Measurements from ENCODE around the gene SMYD5. TPM values are rescaled to one million over a fixed set of nuclear protein-coding genes. Genes with fewer than 3 reads are reported as not detected.
"Not testable (repeated sequence)": the region's sequence is repeated elsewhere in the genome, so short reads cannot be mapped to it uniquely, and the experiment has no call there.

The SMYD5 gene
- 10 to 100 TPM; 39.6 to 48.6 TPM for total RNA-seq

DNA sequence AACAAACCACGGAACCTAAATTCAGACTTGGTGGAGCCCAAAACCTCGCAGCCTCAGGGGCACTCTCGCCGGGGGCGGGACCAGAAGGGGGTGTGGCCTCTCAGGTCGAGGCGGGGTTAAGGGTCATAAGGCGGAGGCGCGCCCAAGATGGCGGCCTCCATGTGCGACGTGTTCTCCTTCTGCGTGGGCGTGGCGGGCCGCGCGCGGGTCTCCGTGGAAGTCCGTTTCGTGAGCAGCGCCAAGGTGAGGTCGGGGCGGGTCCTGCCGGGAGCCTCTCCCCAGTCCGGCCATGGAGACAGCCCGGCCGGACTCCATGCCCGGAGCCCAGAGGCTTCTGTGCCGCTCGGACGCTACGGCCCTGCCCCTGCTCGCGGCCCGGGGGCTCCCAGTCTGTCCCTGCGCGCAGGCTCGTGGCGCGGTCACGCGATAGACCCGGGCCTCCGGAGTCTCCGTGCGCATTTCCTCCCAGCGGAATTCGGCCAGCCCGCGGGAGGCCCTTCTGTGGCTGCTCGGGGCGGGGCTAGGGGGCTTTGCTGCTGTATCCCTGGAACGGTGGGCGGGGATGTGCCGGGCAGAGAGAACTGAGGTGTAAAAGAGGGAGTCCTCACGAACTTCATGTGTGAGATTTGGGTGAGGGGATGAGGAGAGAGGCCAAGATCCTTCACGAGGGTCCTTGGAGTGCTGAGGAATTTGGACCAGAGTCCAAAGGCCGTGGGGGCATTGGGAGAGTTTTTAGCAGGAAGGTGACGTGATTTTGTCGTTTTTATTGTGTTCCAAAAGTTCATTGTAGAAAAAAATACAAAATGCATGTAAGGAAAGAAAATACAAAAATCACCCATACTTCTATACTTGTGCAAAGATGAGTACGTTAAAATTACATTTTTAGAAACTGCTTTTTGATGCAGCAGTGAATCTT is at the start of gene SMYD5:
SMYD5 (plus strand) TSS at position 126 of the 916 bp plus-strand sequence; CDS start at position 148, 22 bp downstream.
- Mint-ChIP-seq H3K4me3 (peak within 1 kb of the TSS; percentile 88), H3K27ac (peak within 1 kb of the TSS; percentile 93), H3K36me3 (ENCODE audit: low read depth) (peaks cover 3% of the 10 kb centered on the region), H3K9me3 (no peaks in the 10 kb centered on the region), H3K27me3 (no peaks in the 10 kb centered on the region), H3K4me1 (ENCODE audit: low read depth) (peaks cover 29% of the 10 kb centered on the region)
- POLR2A ChIA-PET = interaction anchor here (1.1 to 3.4 kb wide), 7 partner anchors 13 to 37 kb away, joined by 3 to 23 read pairs (median 5); partner anchors contain the start of genes CCT7 and PRADC1
- CTCF ChIA-PET = interaction anchor here (0.9 to 3.7 kb wide), 9 partner anchors 9 to 318 kb away, joined by 3 to 79 read pairs (median 5); partner anchors contain the start of genes CCT7 and PRADC1
- peak; percentile 95 for ATAC-seq
- TF ChIP-seq, protein P1, sequence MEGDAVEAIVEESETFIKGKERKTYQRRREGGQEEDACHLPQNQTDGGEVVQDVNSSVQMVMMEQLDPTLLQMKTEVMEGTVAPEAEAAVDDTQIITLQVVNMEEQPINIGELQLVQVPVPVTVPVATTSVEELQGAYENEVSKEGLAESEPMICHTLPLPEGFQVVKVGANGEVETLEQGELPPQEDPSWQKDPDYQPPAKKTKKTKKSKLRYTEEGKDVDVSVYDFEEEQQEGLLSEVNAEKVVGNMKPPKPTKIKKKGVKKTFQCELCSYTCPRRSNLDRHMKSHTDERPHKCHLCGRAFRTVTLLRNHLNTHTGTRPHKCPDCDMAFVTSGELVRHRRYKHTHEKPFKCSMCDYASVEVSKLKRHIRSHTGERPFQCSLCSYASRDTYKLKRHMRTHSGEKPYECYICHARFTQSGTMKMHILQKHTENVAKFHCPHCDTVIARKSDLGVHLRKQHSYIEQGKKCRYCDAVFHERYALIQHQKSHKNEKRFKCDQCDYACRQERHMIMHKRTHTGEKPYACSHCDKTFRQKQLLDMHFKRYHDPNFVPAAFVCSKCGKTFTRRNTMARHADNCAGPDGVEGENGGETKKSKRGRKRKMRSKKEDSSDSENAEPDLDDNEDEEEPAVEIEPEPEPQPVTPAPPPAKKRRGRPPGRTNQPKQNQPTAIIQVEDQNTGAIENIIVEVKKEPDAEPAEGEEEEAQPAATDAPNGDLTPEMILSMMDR (IDR thresholded peaks at IDR 0.05) = no peak
- intact Hi-C loops (cut with micrococcal nuclease) = no loop called here
- peak; percentile 96 for DNase-seq

DNA sequence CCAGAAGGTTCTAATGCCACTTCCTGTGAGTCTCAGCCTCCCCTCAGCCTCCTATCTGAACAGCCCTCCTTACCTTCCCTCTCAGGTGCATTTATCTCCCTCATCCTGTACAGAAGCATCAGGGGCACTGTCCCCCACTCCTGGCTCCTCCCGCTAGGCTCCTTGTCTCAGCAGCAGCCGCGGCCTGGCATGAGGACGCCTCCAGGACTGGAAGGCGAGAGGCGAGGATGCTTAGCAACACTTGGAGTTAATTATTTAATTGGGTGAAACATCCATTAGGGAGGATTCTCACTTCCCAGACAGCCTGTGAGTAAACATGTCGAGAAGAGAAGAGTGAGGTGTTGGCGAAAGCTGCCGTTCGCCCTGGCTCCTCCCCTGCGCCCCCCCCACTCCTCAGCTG is 48.1 kb upstream of the SMYD5 start:
- POLR2A ChIA-PET; H3K27me3 Mint-ChIP-seq; ATAC-seq; H3K36me3 Mint-ChIP-seq (ENCODE audit: low read depth); H3K27ac Mint-ChIP-seq; intact Hi-C loops (cut with micrococcal nuclease); H3K4me3 Mint-ChIP-seq; H3K4me1 Mint-ChIP-seq (ENCODE audit: low read depth); DNase-seq; H3K9me3 Mint-ChIP-seq: not testable (repeated sequence)
- CTCF ChIA-PET = interaction anchor here (1.1 kb wide), 1 partner anchor 80 kb away, joined by 4 read pairs; no protein-coding TSS in a partner anchor

DNA sequence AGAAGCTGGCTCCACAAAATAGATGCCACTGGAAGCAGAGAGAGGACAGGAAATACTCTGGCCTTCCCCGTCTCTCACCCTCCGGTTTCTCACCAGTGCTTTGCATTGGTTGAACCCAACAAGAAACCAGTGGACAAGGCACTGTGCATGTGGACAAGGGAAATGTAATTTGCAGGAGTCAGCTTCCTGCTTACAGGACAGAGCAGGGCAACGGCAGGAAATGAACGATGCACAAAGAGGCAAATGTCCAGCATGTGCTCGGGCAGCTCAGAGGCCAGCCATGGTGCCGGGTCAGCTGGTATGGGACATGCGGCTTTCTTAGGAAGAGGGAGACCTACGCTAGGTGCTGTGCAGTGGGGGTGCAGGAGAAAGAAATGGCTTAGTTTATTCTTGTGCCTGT is 47.2 kb upstream of the SMYD5 start:
- H3K27me3 Mint-ChIP-seq; H3K9me3 Mint-ChIP-seq; intact Hi-C loops (cut with micrococcal nuclease); ATAC-seq; H3K36me3 Mint-ChIP-seq (ENCODE audit: low read depth); H3K4me3 Mint-ChIP-seq; DNase-seq; POLR2A ChIA-PET; H3K27ac Mint-ChIP-seq; H3K4me1 Mint-ChIP-seq (ENCODE audit: low read depth): not testable (repeated sequence)
- CTCF ChIA-PET = interaction anchor here (1.1 kb wide), 1 partner anchor 81 kb away, joined by 4 read pairs; no protein-coding TSS in a partner anchor

DNA sequence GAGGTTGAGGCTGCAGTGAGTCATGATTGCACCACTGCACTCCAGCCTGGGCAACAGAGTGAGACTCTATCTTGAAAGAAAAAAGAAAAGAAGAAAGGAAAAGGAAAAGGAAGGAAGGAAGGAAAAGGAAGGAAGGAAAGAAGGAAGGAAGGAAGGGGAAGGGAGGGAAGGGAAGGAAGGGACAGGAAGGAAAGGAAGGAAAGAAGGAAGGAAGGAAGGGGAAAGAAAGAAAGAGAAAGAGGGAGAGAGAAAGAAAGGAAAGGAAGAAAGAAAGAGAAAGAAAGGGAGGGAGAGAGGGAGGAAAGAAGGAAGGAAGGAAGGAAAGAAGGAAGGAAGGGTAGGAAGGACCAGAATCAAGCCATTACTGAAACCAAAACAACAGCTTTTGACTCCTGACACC is 45.7 kb upstream of the SMYD5 start:
- CTCF ChIA-PET = interaction anchor here (1.7 kb wide), 1 partner anchor 9 kb away, joined by 5 read pairs; no protein-coding TSS in a partner anchor
- H3K27me3 Mint-ChIP-seq; intact Hi-C loops (cut with micrococcal nuclease): not testable (repeated sequence)

DNA sequence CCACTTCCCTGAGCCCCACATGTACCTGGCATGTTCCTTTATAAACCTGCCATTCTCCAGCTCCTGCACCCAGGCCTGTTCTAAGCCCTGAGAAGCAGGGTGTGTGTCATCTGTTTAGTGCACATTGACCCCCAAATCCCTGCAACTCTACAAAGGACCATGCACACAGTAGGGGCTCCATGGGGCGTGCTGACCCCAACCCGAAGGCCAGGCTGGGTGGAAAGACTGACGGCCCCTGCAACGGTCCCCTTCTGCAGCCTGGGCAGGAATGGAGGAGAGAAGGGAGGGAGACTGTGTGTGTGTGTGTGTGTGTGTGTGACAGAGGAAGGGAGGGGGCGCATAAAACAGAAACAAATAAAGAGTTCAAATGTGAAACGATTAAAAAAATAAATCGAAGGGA is 43.7 kb upstream of the SMYD5 start:
- ATAC-seq; CTCF ChIA-PET; H3K36me3 Mint-ChIP-seq (ENCODE audit: low read depth); intact Hi-C loops (cut with micrococcal nuclease); H3K9me3 Mint-ChIP-seq; DNase-seq; POLR2A ChIA-PET; H3K27ac Mint-ChIP-seq; H3K4me3 Mint-ChIP-seq: not testable (repeated sequence)
- H3K27me3 Mint-ChIP-seq = peaks cover 13% of the 10 kb centered on the region
- peaks cover 15% of the 10 kb centered on the region for H3K4me1 Mint-ChIP-seq (ENCODE audit: low read depth)

More for the DNA sequence above, 45.7 kb upstream of the SMYD5 start:
- H3K9me3 Mint-ChIP-seq; H3K36me3 Mint-ChIP-seq (ENCODE audit: low read depth); H3K27ac Mint-ChIP-seq; DNase-seq; H3K4me3 Mint-ChIP-seq; ATAC-seq; H3K4me1 Mint-ChIP-seq (ENCODE audit: low read depth); POLR2A ChIA-PET: not testable (repeated sequence)

DNA sequence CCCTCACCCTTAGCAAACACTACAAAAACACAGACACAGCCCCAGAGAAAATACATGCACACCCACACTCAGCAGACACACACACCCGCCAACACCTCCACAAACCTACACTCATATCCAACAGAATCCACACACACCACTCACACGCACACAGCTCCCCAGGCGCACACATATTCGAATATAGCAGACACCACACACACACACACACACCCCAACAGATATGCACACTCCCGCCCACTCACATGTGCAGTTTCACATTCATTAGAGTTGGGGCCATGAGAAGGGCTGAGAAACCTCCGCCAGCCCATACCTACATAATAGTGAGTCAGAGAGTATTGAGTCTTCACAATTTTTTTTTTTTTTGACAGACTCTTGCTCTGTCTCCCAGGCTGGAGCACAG is 41.1 kb upstream of the SMYD5 start:
- H3K4me3 Mint-ChIP-seq = no peak overlapping the region
- TF ChIP-seq, protein P1 (IDR thresholded peaks at IDR 0.05) = no peak
- peak; percentile 43 for ATAC-seq
- H3K9me3 Mint-ChIP-seq = no peaks in the 10 kb centered on the region
- peaks cover 26% of the 10 kb centered on the region for H3K4me1 Mint-ChIP-seq (ENCODE audit: low read depth)
- H3K36me3 Mint-ChIP-seq (ENCODE audit: low read depth) = no peaks in the 10 kb centered on the region
- no peak overlapping the region for H3K27ac Mint-ChIP-seq
- CTCF ChIA-PET = interaction anchor here (2.1 kb wide), 1 partner anchor 11 kb away, joined by 4 read pairs; no protein-coding TSS in a partner anchor
- DNase-seq = peak; percentile 89
- POLR2A ChIA-PET = interaction anchor here (0.7 kb wide), 1 partner anchor 101 kb away, joined by 3 read pairs; the partner anchor contains the start of gene SFXN5
- intact Hi-C loops (cut with micrococcal nuclease) = no loop called here
- H3K27me3 Mint-ChIP-seq = peaks cover 19% of the 10 kb centered on the region
